K562 (cell line): Measurements from ENCODE around the gene CSNK1G2. TPM values are rescaled to one million over a fixed set of nuclear protein-coding genes. Genes with fewer than 3 reads are reported as not detected.

Source experiments
- ATAC-seq: fragments of 200-7000 bp; cut with Tn5 transposase; 3 replicates; pipeline ENCODE4 v1.9.1; 2020; ENCODE audit warnings: moderate library complexity
- BruUV-seq: library from RNA; stranded (reverse); fragments of 400-500 nt; replicated peaks from 2 replicates; lab custom pipeline; 2021; lab: Mats Ljungman, UMichigan
- CTCF ChIA-PET: fragments of 300-600 bp; formaldehyde crosslinking; extraction: SDS; loops from one replicate; lab custom pipeline; 2021; ENCODE audit warnings: low intra/inter-chr PET ratio; lab: Yijun Ruan, JAX
- POLR2A ChIA-PET: fragments of 300-600, 350-650 bp; sonication (Branson Sonifier 250); formaldehyde crosslinking; extraction: SDS; loops from one replicate; lab custom pipeline; 2021; ENCODE audit warnings: antibody characterized with exemption, inconsistent platforms; lab: Yijun Ruan, JAX
- DNase-seq, 4 experiments: peaks; one replicate each; pipeline versions ENCODE4 v3.0.0 to v3.0.0-alpha.2; 2011 to 2018; ENCODE audit warnings: low spot score in 3 of 4, mixed read lengths in 3 of 4; ENCODE audit errors: extremely low read depth in 1 of 4
- FAIRE-seq: peaks from 2 replicates; lab custom pipeline; 2011; peaks lifted over from hg19 to GRCh38; lab: Jason Lieb, UNC
- H2AFZ ChIP-seq: 2 replicates; pipeline ENCODE4 v1.6.0; 2011; ENCODE audit warnings: low read depth, low read length, control low read depth, inconsistent platforms
- H3K27ac ChIP-seq: fragments of 200-600 bp; 3 replicates; pipeline ENCODE4 v1.8.0; 2011; ENCODE audit warnings: low read depth, mild to moderate bottlenecking, control low read depth, inconsistent platforms, low read length, moderate library complexity, mixed read lengths; ENCODE audit errors: extremely low read depth
- H3K27me3 ChIP-seq, 2 experiments: fragments of 300-600 bp in 1 of 2; 2 replicates in 1 of 2; 3 replicates in 1 of 2; pipeline versions ENCODE4 v1.6.0 to v1.8.0; 2011; ENCODE audit warnings: inconsistent platforms in 2 of 2, low read length in 2 of 2, mild to moderate bottlenecking in 1 of 2, mixed read lengths in 1 of 2, moderate library complexity in 1 of 2; ENCODE audit not compliant: control insufficient read depth in 2 of 2, insufficient read depth in 2 of 2
- H3K36me3 ChIP-seq: fragments of 300-600 bp; 3 replicates; pipeline ENCODE4 v1.8.0; 2011; ENCODE audit warnings: mild to moderate bottlenecking, low read length, inconsistent platforms; ENCODE audit not compliant: control insufficient read depth, insufficient read depth
- H3K4me1 ChIP-seq, 2 experiments: fragments of 200-600 bp in 1 of 2; replicated peaks in 1 of 2; 2 replicates in 1 of 2; 3 replicates in 1 of 2; pipeline versions ENCODE4 v1.5.1 to v1.8.0; 2011; ENCODE audit warnings: inconsistent platforms in 2 of 2, low read length in 2 of 2, mild to moderate bottlenecking in 1 of 2, mixed read lengths in 1 of 2, moderate library complexity in 1 of 2; ENCODE audit not compliant: control insufficient read depth in 2 of 2, insufficient read depth in 2 of 2
- H3K4me2 ChIP-seq: 2 replicates; pipeline ENCODE4 v1.6.1; 2011; ENCODE audit warnings: low read length, control low read depth, inconsistent platforms, mixed read lengths; ENCODE audit not compliant: insufficient read depth
- H3K4me3 ChIP-seq: fragments of 200-600 bp; sonication (generic), shearing (Covaris generic); 2 replicates; pipeline ENCODE4 v1.5.1; 2016; ENCODE audit warnings: control low read depth, inconsistent platforms
- H3K79me2 ChIP-seq: fragments of 200-600 bp; 3 replicates; pipeline ENCODE4 v1.8.0; 2011; ENCODE audit warnings: low read length, inconsistent platforms; ENCODE audit not compliant: control insufficient read depth, insufficient read depth
- H3K9ac ChIP-seq, 2 experiments: 2 replicates each; pipeline versions ENCODE4 v1.6.0 to v1.6.1; 2011; ENCODE audit warnings: low read depth in 2 of 2, low read length in 2 of 2, control low read depth in 1 of 2, inconsistent platforms in 1 of 2, mild to moderate bottlenecking in 1 of 2, mixed read lengths in 1 of 2; ENCODE audit not compliant: insufficient read depth in 1 of 2
- H3K9me1 ChIP-seq: one replicate; pipeline ENCODE4 v1.6.0; 2011; ENCODE audit warnings: inconsistent platforms, mild to moderate bottlenecking, low read length, moderate library complexity; ENCODE audit not compliant: control insufficient read depth, insufficient read depth
- H3K9me3 ChIP-seq: replicated peaks from 2 replicates; pipeline ENCODE4 v1.5.1; 2011; ENCODE audit warnings: low read depth, low read length, inconsistent platforms; ENCODE audit not compliant: control insufficient read depth, insufficient read depth
- H4K20me1 ChIP-seq: replicated peaks from 2 replicates; pipeline ENCODE4 v1.6.1; 2011; ENCODE audit warnings: low read length, inconsistent platforms, mixed read lengths; ENCODE audit not compliant: control insufficient read depth, insufficient read depth
- AFF1 ChIP-seq, 2 experiments: fragments of 450-650 bp; IDR thresholded peaks; 2 replicates each; pipeline ENCODE4 v1.6.1; 2018; ENCODE audit warnings: mild to moderate bottlenecking in 2 of 2, low read depth in 1 of 2; ENCODE audit not compliant: partially characterized antibody in 2 of 2
- ATF7 ChIP-seq: fragments of 450-650 bp; IDR thresholded peaks from 2 replicates; pipeline ENCODE4 v1.7.1; 2014; ENCODE audit warnings: mild to moderate bottlenecking, moderate library complexity
- BCOR ChIP-seq: fragments of 450-650 bp; IDR thresholded peaks from 2 replicates; pipeline ENCODE4 v1.6.1; 2016
- C11orf30 ChIP-seq: fragments of 450-650 bp; IDR thresholded peaks from 2 replicates; pipeline ENCODE4 v1.6.1; 2016; ENCODE audit warnings: low read depth, mild to moderate bottlenecking
- CEBPB ChIP-seq: fragments of 450-650 bp; IDR thresholded peaks from 2 replicates; pipeline ENCODE4 v1.6.1; 2016; ENCODE audit warnings: missing genetic modification characterization, missing compliant biosample characterization
- CHD2 ChIP-seq: IDR thresholded peaks from 2 replicates; pipeline ENCODE4 v1.6.1; 2011; ENCODE audit warnings: low read depth, low read length
- FOXA3 ChIP-seq, 2 experiments: fragments of 450-650 bp in 1 of 2; sonication (generic) in 1 of 2; formaldehyde crosslinking; IDR thresholded peaks in 1 of 2; conservative IDR thresholded peaks in 1 of 2; 2 replicates each; pipeline versions ENCODE4 v1.4.0 to v1.8.0; 2020 to 2022; ENCODE audit warnings: mild to moderate bottlenecking in 2 of 2, missing genetic modification reagents in 1 of 2
- GATA2 ChIP-seq: sonication (generic); formaldehyde crosslinking; IDR thresholded peaks from 2 replicates; pipeline ENCODE4 v1.4.0; 2020; ENCODE audit warnings: mild to moderate bottlenecking, missing genetic modification reagents
- KLF10 ChIP-seq: fragments of 250-450 bp; sonication (Bioruptor Pico); IDR thresholded peaks from 2 replicates; pipeline ENCODE4 v1.6.1; 2021; ENCODE audit warnings: matching md5 sums
- MCM2 ChIP-seq: fragments of 450-650 bp; IDR thresholded peaks from 2 replicates; pipeline ENCODE4 v1.6.1; 2017; ENCODE audit warnings: low read depth, mild to moderate bottlenecking
- PHTF2 ChIP-seq: fragments of 250-450 bp; sonication (Bioruptor Pico); IDR thresholded peaks from 2 replicates; pipeline ENCODE4 v1.5.0; 2021; ENCODE audit warnings: mild to moderate bottlenecking
- SETDB1 ChIP-seq: IDR thresholded peaks from one replicate; pipeline ENCODE4 v1.6.1; 2012; ENCODE audit warnings: low read length, control low read depth, inconsistent platforms
- TRIM28 ChIP-seq: fragments of 450-650 bp; IDR thresholded peaks from 2 replicates; pipeline ENCODE4 v1.6.1; 2017
- XRCC4 ChIP-seq: IDR thresholded peaks from one replicate; pipeline ENCODE4 v1.6.1; 2011; ENCODE audit not compliant: insufficient read depth, insufficient read length; ENCODE audit errors: extremely low read depth
- ZEB2 ChIP-seq: fragments of 450-650 bp; IDR thresholded peaks from 2 replicates; pipeline ENCODE4 v1.6.1; 2016
- ZNF174 ChIP-seq: fragments of 250-450 bp; sonication (Bioruptor Pico); IDR thresholded peaks from 2 replicates; pipeline ENCODE4 v1.4.0; 2020; ENCODE audit warnings: mild to moderate bottlenecking
- ZNF766 ChIP-seq: fragments of 200-800 bp; sonication (Bioruptor generic); conservative IDR thresholded peaks from 2 replicates; pipeline ENCODE4 v1.6.1; 2016; ENCODE audit warnings: missing genetic modification characterization, missing compliant biosample characterization
- WGBS: fragments of 100-300 bp; shearing (Covaris generic); methylation state at CpG from one replicate; pipeline ENCODE4 v1.1.6; 2016; ENCODE audit warnings: low coverage, mixed read lengths; ENCODE audit not compliant: insufficient coverage; ENCODE audit errors: missing lambda C conversion rate; 5-methylcytosine and 5-hydroxymethylcytosine counted together
- in situ Hi-C: fragments of 300-500 bp; cut with MboI; formaldehyde crosslinking; loops from 4 replicates; pipeline ENCODE4 v1.15.0; 2018; ENCODE audit warnings: inconsistent platforms, mixed read lengths
- intact Hi-C: fragments of 100-400 bp; cut with micrococcal nuclease; formaldehyde crosslinking; loops from 2 replicates; pipeline ENCODE4 v1.14.2; 2022
- polyA plus RNA-seq, 8 experiments: library from polyadenylated mRNA; depleted of rRNA in 4 of 8; stranded (reverse) in 5 of 8; unstranded in 3 of 8; fragments of >200 nt; fragmentation: Nextera tagmentation in 2 of 8; fragmentation: Illumina TruSeq in 1 of 8; extraction: Ambion mirVana in 2 of 8; extraction: Trizol in 1 of 8; gene quantifications; 2 replicates each; pipeline versions ENCODE4 v1.2.1 to v1.2.3, GENCODE V29; 2011 to 2014; ENCODE audit warnings: inconsistent platforms in 1 of 8, missing spikeins in 1 of 8
- total RNA-seq, 7 experiments: library from RNA; depleted of rRNA in 6 of 7; stranded (reverse); fragments of >200 nt in 6 of 7; fragmentation: Illumina TruSeq in 2 of 7; extraction: Trizol in 2 of 7; gene quantifications; 2 replicates each; pipeline versions ENCODE4 v1.2.1 to v1.2.3, GENCODE V29; 2011 to 2021; ENCODE audit warnings: low replicate concordance in 1 of 7
- TF ChIP-seq, protein P1 (sequence below), 2 experiments: fragments of 450-650 bp in 1 of 2; sonication (generic) in 1 of 2; formaldehyde crosslinking in 1 of 2; IDR thresholded peaks in 1 of 2; conservative IDR thresholded peaks in 1 of 2; 2 replicates each; pipeline versions ENCODE4 v1.6.1 to v1.8.1; 2016 to 2023; ENCODE audit warnings: mild to moderate bottlenecking in 2 of 2, moderate library complexity in 2 of 2, inconsistent platforms in 1 of 2, missing genetic modification reagents in 1 of 2
- TF ChIP-seq, protein P2 (sequence below): sonication (generic); formaldehyde crosslinking; IDR thresholded peaks from 2 replicates; pipeline ENCODE4 v1.9.0; 2022; ENCODE audit warnings: mild to moderate bottlenecking, missing genetic modification reagents

The CSNK1G2 gene
- total and polyA plus RNA-seq, 9 of the 15 experiments (the other 6 are each of a cell fraction or from before 2014, with no cell fraction given): 0.48 to 119 (median 49.5) TPM

GRCh38 chr19:1977120-1977519, 36.1 kb downstream of the CSNK1G2 start (continued):
- TF ChIP-seq, protein P1, sequence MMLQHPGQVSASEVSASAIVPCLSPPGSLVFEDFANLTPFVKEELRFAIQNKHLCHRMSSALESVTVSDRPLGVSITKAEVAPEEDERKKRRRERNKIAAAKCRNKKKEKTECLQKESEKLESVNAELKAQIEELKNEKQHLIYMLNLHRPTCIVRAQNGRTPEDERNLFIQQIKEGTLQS (IDR thresholded peaks at IDR 0.05): 0 out of 2 replicates have a peak, but pooled peaks have one; percentile 38
- TF ChIP-seq, protein P1 (CRISPR knock-in tag; conservative IDR thresholded peaks at IDR 0.05): no peak
- TF ChIP-seq GATA2 (CRISPR knock-in tag) (no peak), XRCC4 (no peak), C11orf30 (peak; percentile 74)
- TF ChIP-seq, protein P2, sequence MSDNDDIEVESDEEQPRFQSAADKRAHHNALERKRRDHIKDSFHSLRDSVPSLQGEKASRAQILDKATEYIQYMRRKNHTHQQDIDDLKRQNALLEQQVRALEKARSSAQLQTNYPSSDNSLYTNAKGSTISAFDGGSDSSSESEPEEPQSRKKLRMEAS (CRISPR knock-in tag): 0 out of 2 replicates have a peak, but pooled peaks have one; percentile 28

- 0 out of 2 replicates have a peak, but pooled peaks cover 10% of the 10 kb centered on the region for H4K20me1 ChIP-seq
- H3K36me3 ChIP-seq: peaks cover 80% of the 10 kb centered on the region; the same call in 2 of the 3 replicates
- no peak overlapping the region for H3K9ac ChIP-seq
- H2AFZ ChIP-seq: no peak overlapping the region
- no peaks in the 10 kb centered on the region for H3K27me3 ChIP-seq
- intact Hi-C loops (no loop called here), in situ Hi-C loops (no loop called here)
- H3K4me1 ChIP-seq: peaks cover 4 to 48% of the 10 kb centered on the region in 2 experiments; a peak in 4 of 5 replicates
- no TSS peak for BruUV-seq
- peaks cover 34% of the 10 kb centered on the region for H3K79me2 ChIP-seq
- WGBS: 100% methylated on average over 1 of the region's 51 CpGs
- no peak overlapping the region for H3K27ac ChIP-seq
- CTCF ChIA-PET: no interaction called here
- no peaks in the 10 kb centered on the region for H3K9me1 ChIP-seq
- no peak for FAIRE-seq
- no peak for ATAC-seq
- no peaks in the 10 kb centered on the region for H3K9me3 ChIP-seq
- DNase-seq: no peak
- POLR2A ChIA-PET: no interaction called here
- H3K4me3 ChIP-seq: no peak overlapping the region
- no peak overlapping the region for H3K4me2 ChIP-seq
- TF ChIP-seq ZNF174 (no peak), SETDB1 (no peak), ATF7 (no peak), FOXA3 (CRISPR knock-in tag; conservative IDR thresholded peaks at IDR 0.05 in 1 of 2, IDR thresholded peaks at IDR 0.05 in 1 of 2) (no peak), ZEB2 (no peak), KLF10 (CRISPR knock-in tag) (no peak), PHTF2 (CRISPR knock-in tag) (no peak), CEBPB (no peak), TRIM28 (no peak), ZNF766 (CRISPR knock-in tag) (no peak), MCM2 (no peak), CHD2 (no peak), AFF1 (IDR thresholded peaks at IDR 0.05; ENCODE audit: low read depth in 1 of 2, partially characterized antibody in 2 of 2) (no peak), BCOR (no peak)
These were observed 37.4 kb downstream of the CSNK1G2 start for GRCh38 chr19:1978346-1978894.
